ENCODE data around the gene TRAPPC3L. TPM values are rescaled to one million over a fixed set of nuclear protein-coding genes. Genes with fewer than 3 reads are reported as not detected.

The TRAPPC3L gene
- total RNA-seq, 1 donor from 2014 or later, result not detected

DNA sequence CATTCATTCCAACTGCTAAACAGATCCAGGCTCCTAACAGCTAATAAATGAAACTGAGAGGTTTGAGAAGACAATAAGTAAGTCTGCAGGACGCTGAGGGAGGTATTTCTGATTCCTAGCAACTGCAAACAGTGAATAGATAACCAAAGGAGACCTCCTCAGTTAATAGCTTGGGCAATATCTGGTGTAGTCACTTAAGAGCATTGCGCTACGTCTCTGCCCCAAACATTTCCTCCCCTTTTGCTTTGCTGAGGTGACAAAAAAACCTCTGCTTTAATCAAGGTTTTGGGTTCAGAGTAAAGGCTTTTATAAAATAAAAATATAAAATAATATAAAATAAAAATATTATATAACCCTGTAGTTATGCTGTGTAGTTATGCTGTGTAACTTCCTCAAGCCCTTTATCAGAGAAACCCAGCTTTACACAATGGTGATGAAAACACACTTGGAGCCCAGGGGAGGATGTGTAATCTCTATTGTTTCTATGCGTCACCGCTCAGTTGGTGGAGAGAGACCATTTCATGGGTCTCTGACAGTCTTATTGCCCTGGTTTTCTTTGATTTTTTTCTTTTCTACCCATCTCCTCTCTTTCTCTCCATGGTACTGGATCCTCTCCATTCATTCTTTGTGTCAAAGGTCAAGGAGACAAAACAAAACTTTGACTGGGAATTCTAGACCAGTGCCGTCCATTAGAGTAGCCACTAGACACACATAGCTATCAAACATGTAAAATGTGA lies 53.0 kb downstream of the TRAPPC3L start:
- Histone ChIP-seq H3K4me1 (peaks cover 18% of the 10 kb centered on the region), H3K79me2 (ENCODE audit: low read depth) (no peaks in the 10 kb centered on the region)
- peak overlapping the region; percentile 18 for H3K4me3 Mint-ChIP-seq

DNA sequence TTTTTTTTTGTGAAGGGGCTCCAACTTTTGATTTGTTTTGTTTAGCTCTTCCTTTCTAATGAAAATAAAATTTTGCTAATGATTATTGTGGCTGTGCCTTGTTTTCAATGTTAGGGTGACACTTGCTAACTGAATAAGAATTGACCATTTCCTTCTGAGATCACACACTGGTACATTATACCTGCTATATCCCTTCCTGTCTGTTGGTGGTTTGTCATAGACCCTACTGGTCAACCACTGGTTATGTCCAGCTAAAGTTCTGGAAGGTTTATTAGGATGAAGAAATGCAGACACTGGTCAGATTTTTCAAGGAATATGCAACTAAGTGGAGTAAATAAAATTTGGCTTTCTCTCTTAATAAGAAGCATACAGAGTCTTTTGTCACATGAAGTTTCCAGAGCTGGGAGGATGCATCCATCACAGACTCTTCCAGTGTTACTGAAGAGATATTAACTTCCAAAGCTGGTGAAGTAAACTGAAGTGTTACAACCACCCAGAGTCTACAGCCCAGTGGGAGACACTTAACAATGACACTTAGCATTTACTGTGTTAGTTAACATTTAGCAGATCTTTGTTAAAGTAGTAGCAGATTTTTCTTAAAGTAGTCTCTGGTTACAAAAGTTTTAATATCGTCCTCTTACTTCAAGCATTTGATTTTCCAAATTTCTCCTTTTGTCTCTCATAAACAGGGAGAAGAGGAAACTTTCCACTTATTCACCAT lies 53.7 kb downstream of the TRAPPC3L start:
- peaks cover 27% of the 10 kb centered on the region for H3K4me1 Mint-ChIP-seq
- TF ChIP-seq, protein P1, sequence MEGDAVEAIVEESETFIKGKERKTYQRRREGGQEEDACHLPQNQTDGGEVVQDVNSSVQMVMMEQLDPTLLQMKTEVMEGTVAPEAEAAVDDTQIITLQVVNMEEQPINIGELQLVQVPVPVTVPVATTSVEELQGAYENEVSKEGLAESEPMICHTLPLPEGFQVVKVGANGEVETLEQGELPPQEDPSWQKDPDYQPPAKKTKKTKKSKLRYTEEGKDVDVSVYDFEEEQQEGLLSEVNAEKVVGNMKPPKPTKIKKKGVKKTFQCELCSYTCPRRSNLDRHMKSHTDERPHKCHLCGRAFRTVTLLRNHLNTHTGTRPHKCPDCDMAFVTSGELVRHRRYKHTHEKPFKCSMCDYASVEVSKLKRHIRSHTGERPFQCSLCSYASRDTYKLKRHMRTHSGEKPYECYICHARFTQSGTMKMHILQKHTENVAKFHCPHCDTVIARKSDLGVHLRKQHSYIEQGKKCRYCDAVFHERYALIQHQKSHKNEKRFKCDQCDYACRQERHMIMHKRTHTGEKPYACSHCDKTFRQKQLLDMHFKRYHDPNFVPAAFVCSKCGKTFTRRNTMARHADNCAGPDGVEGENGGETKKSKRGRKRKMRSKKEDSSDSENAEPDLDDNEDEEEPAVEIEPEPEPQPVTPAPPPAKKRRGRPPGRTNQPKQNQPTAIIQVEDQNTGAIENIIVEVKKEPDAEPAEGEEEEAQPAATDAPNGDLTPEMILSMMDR (IDR thresholded peaks at IDR 0.05), result no peak
- no peak for TF ChIP-seq EZH2 (IDR thresholded peaks at IDR 0.05)
- TF ChIP-seq EZH2phosphoT487 (IDR thresholded peaks at IDR 0.05), result no peak

More for the DNA sequence above, 53.0 kb downstream of the TRAPPC3L start:
- Mint-ChIP-seq H3K27ac (peak overlapping the region; percentile 98), H3K9me3 (peaks cover 22% of the 10 kb centered on the region), H3K36me3 (peaks cover 7% of the 10 kb centered on the region), H3K27me3 (ENCODE audit: insufficient read depth, low read depth) (peaks cover 8% of the 10 kb centered on the region), H3K4me1 (peaks cover 31% of the 10 kb centered on the region)
- Histone ChIP-seq H2AFZ (replicated peaks) (no peak overlapping the region), H3K9ac (no peak overlapping the region), H4K20me1 (ENCODE audit: low read depth) (no peaks in the 10 kb centered on the region), H3F3A (ENCODE audit: low read depth) (peaks cover 14% of the 10 kb centered on the region), H3K27ac (no peak overlapping the region), H3K4me3 (no peak overlapping the region), H3K4me2 (peak overlapping the region; percentile 31), H3K36me3 (no peaks in the 10 kb centered on the region), H3K9me3 (ENCODE audit: low read depth) (no peaks in the 10 kb centered on the region), H3K27me3 (no peaks in the 10 kb centered on the region)
- TF ChIP-seq, protein P1 (IDR thresholded peaks at IDR 0.05), result no peak
- TF ChIP-seq EZH2 (IDR thresholded peaks at IDR 0.05) (no peak), EZH2phosphoT487 (IDR thresholded peaks at IDR 0.05) (no peak)
- DNase-seq (ENCODE audit: low spot score), result peak; percentile 60

DNA sequence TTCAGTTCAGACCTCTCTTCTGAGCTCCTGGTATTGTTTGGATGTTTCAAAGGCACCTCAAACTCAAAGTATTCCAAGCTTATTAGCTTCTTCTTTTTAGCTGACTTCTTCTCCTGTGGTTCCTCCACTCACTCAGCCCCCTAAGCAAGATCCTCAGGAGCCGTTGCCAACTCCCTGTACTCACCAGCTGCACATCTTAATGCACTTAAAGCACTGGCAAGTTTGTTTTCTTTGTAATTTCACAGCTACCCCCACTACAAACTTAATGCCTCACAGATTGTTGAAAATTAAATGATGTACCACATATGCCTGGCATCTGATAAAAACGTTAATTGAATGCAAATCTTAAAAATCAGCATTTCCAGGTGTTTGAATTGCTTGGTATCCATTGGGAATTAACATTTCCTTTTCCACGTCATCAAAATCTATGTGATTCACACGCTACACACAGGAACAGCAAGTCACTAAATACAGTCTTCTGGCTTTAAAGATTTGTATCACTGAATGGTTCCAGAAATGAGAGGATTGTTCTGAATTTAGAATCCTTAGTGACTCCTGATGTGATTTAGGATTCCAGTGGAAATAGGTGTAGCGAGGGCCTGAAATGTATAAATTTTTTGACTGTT lies 59.8 kb downstream of the TRAPPC3L start:
- Mint-ChIP-seq H3K27ac (no peak overlapping the region), H3K36me3 (peaks cover 5% of the 10 kb centered on the region), H3K9me3 (peaks cover 18% of the 10 kb centered on the region), H3K4me1 (peaks cover 3% of the 10 kb centered on the region), H3K4me3 (no peak overlapping the region), H3K27me3 (ENCODE audit: insufficient read depth, low read depth) (peaks cover 5% of the 10 kb centered on the region)
- Histone ChIP-seq H2AFZ (replicated peaks) (no peak overlapping the region), H3K79me2 (ENCODE audit: low read depth) (no peaks in the 10 kb centered on the region), H3K4me1 (peaks cover 12% of the 10 kb centered on the region), H3K4me3 (no peak overlapping the region), H3K27me3 (no peaks in the 10 kb centered on the region), H3K4me2 (no peak overlapping the region), H3K36me3 (no peaks in the 10 kb centered on the region), H3F3A (ENCODE audit: low read depth) (no peaks in the 10 kb centered on the region), H3K9me3 (ENCODE audit: low read depth) (no peaks in the 10 kb centered on the region), H4K20me1 (ENCODE audit: low read depth) (no peaks in the 10 kb centered on the region), H3K9ac (no peak overlapping the region), H3K27ac (no peak overlapping the region)
- TF ChIP-seq EZH2 (IDR thresholded peaks at IDR 0.05) (no peak), EZH2phosphoT487 (IDR thresholded peaks at IDR 0.05) (no peak)
- no peak for DNase-seq (ENCODE audit: low spot score)

More for the DNA sequence above, 53.7 kb downstream of the TRAPPC3L start:
- Histone ChIP-seq H3K36me3 (no peaks in the 10 kb centered on the region), H3K27me3 (no peaks in the 10 kb centered on the region), H2AFZ (replicated peaks) (no peak overlapping the region), H3K4me2 (peak overlapping the region; percentile 31), H4K20me1 (ENCODE audit: low read depth) (no peaks in the 10 kb centered on the region), H3K4me1 (peaks cover 19% of the 10 kb centered on the region), H3K9me3 (ENCODE audit: low read depth) (no peaks in the 10 kb centered on the region), H3F3A (ENCODE audit: low read depth) (peaks cover 14% of the 10 kb centered on the region), H3K4me3 (no peak overlapping the region), H3K79me2 (ENCODE audit: low read depth) (no peaks in the 10 kb centered on the region), H3K27ac (no peak overlapping the region), H3K9ac (no peak overlapping the region)
- Mint-ChIP-seq H3K27me3 (ENCODE audit: insufficient read depth, low read depth) (peaks cover 8% of the 10 kb centered on the region), H3K9me3 (peaks cover 22% of the 10 kb centered on the region), H3K36me3 (peaks cover 7% of the 10 kb centered on the region), H3K27ac (peak overlapping the region; percentile 98), H3K4me3 (peak overlapping the region; percentile 9)
- no peak for DNase-seq (ENCODE audit: low spot score)

Measured in neural progenitor cell (in vitro differentiated cells).